Measurements from ENCODE around the gene TDRD3.

DNA sequence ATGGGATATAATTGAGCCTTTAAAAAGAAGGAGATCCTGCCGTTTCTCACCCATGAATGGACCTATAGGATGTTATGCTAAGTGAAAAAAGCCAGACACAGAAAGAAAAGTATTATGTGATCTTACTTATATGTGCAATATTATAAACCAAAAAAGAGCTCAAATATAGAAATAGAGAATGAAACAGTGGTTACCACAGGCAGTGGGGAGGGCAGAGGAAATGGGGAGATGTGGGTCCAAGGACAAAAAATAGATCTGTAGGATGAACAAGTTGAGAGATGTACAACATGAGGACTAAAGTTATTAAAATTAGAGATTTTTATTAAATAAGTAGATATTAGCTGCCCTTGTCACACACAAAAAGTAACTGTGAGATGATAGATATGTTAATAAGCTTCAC lies 29.1 kb downstream of the TDRD3 start:
- TF ChIP-seq, protein P1, sequence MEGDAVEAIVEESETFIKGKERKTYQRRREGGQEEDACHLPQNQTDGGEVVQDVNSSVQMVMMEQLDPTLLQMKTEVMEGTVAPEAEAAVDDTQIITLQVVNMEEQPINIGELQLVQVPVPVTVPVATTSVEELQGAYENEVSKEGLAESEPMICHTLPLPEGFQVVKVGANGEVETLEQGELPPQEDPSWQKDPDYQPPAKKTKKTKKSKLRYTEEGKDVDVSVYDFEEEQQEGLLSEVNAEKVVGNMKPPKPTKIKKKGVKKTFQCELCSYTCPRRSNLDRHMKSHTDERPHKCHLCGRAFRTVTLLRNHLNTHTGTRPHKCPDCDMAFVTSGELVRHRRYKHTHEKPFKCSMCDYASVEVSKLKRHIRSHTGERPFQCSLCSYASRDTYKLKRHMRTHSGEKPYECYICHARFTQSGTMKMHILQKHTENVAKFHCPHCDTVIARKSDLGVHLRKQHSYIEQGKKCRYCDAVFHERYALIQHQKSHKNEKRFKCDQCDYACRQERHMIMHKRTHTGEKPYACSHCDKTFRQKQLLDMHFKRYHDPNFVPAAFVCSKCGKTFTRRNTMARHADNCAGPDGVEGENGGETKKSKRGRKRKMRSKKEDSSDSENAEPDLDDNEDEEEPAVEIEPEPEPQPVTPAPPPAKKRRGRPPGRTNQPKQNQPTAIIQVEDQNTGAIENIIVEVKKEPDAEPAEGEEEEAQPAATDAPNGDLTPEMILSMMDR (IDR thresholded peaks at IDR 0.05) = no peak
- TF ChIP-seq SMC3 (IDR thresholded peaks at IDR 0.05; ENCODE audit: low read depth, low read length) = no peak
- no peak for TF ChIP-seq RFX5 (IDR thresholded peaks at IDR 0.05; ENCODE audit: low read length)
- no peak for TF ChIP-seq POLR2AphosphoS5 (IDR thresholded peaks at IDR 0.05; ENCODE audit: low read depth, low read length)
- no peak for TF ChIP-seq FOXM1 (IDR thresholded peaks at IDR 0.05; ENCODE audit: low read depth)
- no peak for TF ChIP-seq GABPA (IDR thresholded peaks at IDR 0.05; ENCODE audit: low read depth)
- TF ChIP-seq EP300 (IDR thresholded peaks at IDR 0.05; ENCODE audit: borderline replicate concordance in 1 of 2, low read depth in 1 of 2, low read length in 1 of 2) = no peak
- no peak for TF ChIP-seq FOSL2 (IDR thresholded peaks at IDR 0.05; ENCODE audit: borderline replicate concordance, low read depth)
- no peak for TF ChIP-seq CHD2 (IDR thresholded peaks at IDR 0.05; ENCODE audit: low read length, partially characterized antibody)
- no peak for TF ChIP-seq RAD21 (IDR thresholded peaks at IDR 0.05; ENCODE audit: low read length)
- no peak for TF ChIP-seq NRF1 (IDR thresholded peaks at IDR 0.05; ENCODE audit: low read depth, low read length)
- TF ChIP-seq JUND (IDR thresholded peaks at IDR 0.05) = no peak
- no peak for TF ChIP-seq SIN3A (IDR thresholded peaks at IDR 0.05; ENCODE audit: borderline replicate concordance, low read depth, low read length)
- TF ChIP-seq EZH2phosphoT487 (IDR thresholded peaks at IDR 0.05; ENCODE audit: borderline replicate concordance, low read depth) = no peak
